ENCODE data around the gene TCF4. TPM values are rescaled to one million over a fixed set of nuclear protein-coding genes. Genes with fewer than 3 reads are reported as not detected.

TCF4 gene
- total RNA-seq, 1 experiment from 2014 or later, result 0.42 TPM

DNA sequence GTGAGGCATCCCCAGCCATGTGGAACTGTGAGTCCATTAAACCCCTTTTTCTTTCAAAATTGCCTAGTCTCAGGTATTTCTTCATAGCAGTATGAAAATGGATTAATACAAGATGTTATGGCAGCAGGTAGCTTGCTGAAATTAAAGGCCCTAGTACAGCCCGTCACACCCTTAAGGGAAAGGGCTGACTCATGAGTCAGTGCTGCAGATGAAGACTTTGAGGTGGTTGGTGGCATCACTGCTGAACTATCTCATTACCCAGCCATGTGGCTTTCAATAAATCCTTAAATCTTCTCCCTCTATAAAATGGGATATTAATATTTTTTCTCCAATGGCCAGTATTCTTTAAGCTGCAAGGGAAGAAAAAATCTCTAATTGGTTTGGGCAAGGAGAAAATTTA is 402.6 kb downstream of the TCF4 start:
- H3K4me3 ChIP-seq (replicated peaks in 1 of 2; ENCODE audit: low read depth in 1 of 2, low read length in 2 of 2), result no peak overlapping the region
- DNase-seq (ENCODE audit: low read depth, low spot score) (no peak), ATAC-seq (no peak)
- no TSS peak for BruUV-seq (replicated peaks)
- no peaks in the 10 kb centered on the region for H3K79me2 ChIP-seq (ENCODE audit: insufficient read depth, low read length)
- no peaks in the 10 kb centered on the region for H3K4me1 ChIP-seq (ENCODE audit: control insufficient read depth in 1 of 2, insufficient read depth in 2 of 2, low read length in 2 of 2)
- ChIA-PET RAD21 (ENCODE audit: low non-redundant PET in 1 of 2, low total read pairs in 2 of 2, uncharacterized antibody in 2 of 2, unreplicated experiment in 2 of 2) (no interaction called here), POLR2A (no interaction called here), CTCF (no interaction called here)
- H3K27me3 ChIP-seq (ENCODE audit: insufficient read depth, low read length), result peaks cover 19% of the 10 kb centered on the region; the same call in 1 of the 2 replicates
- intact Hi-C loops (cut with micrococcal nuclease), result no loop called here
- no peak overlapping the region for H2AFZ ChIP-seq (ENCODE audit: low read depth, low read length, poor library complexity, severe bottlenecking)
- H3K36me3 ChIP-seq (ENCODE audit: control insufficient read depth in 1 of 2, insufficient read depth in 2 of 2, low read length in 2 of 2), result no peaks in the 10 kb centered on the region
- no peak overlapping the region for H3K4me2 ChIP-seq (ENCODE audit: low read length)
- H3K27ac ChIP-seq (ENCODE audit: low read depth, low read length), result no peak overlapping the region
- TF ChIP-seq JUND (IDR thresholded peaks at IDR 0.05) (no peak), ELF1 (IDR thresholded peaks at IDR 0.05; ENCODE audit: borderline replicate concordance, low read depth) (no peak), SP1 (IDR thresholded peaks at IDR 0.05; ENCODE audit: low read depth) (no peak), ZFX (IDR thresholded peaks at IDR 0.05) (no peak), SRF (IDR thresholded peaks at IDR 0.05; ENCODE audit: low read depth) (no peak), EZH2phosphoT487 (IDR thresholded peaks at IDR 0.05; ENCODE audit: borderline replicate concordance) (no peak), YY1 (IDR thresholded peaks at IDR 0.05; ENCODE audit: extremely low read depth, insufficient replicate concordance, low read depth, low read length) (no peak), EGR1 (IDR thresholded peaks at IDR 0.05; ENCODE audit: low read depth) (no peak), FOSL1 (IDR thresholded peaks at IDR 0.05; ENCODE audit: low read depth) (no peak), CBX3 (IDR thresholded peaks at IDR 0.05; ENCODE audit: low read depth) (no peak), EZH2 (IDR thresholded peaks at IDR 0.05) (no peak)
- TF ChIP-seq, protein P1, sequence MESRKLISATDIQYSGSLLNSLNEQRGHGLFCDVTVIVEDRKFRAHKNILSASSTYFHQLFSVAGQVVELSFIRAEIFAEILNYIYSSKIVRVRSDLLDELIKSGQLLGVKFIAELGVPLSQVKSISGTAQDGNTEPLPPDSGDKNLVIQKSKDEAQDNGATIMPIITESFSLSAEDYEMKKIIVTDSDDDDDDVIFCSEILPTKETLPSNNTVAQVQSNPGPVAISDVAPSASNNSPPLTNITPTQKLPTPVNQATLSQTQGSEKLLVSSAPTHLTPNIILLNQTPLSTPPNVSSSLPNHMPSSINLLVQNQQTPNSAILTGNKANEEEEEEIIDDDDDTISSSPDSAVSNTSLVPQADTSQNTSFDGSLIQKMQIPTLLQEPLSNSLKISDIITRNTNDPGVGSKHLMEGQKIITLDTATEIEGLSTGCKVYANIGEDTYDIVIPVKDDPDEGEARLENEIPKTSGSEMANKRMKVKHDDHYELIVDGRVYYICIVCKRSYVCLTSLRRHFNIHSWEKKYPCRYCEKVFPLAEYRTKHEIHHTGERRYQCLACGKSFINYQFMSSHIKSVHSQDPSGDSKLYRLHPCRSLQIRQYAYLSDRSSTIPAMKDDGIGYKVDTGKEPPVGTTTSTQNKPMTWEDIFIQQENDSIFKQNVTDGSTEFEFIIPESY (IDR thresholded peaks at IDR 0.05; ENCODE audit: extremely low read depth, insufficient replicate concordance, low read length), result no peak
- TF ChIP-seq, protein P2, sequence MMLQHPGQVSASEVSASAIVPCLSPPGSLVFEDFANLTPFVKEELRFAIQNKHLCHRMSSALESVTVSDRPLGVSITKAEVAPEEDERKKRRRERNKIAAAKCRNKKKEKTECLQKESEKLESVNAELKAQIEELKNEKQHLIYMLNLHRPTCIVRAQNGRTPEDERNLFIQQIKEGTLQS (IDR thresholded peaks at IDR 0.05), result no peak
- TF ChIP-seq, protein P3, sequence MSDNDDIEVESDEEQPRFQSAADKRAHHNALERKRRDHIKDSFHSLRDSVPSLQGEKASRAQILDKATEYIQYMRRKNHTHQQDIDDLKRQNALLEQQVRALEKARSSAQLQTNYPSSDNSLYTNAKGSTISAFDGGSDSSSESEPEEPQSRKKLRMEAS (IDR thresholded peaks at IDR 0.05), result no peak
- H3K9me2 ChIP-seq (ENCODE audit: insufficient read depth), result no peaks in the 10 kb centered on the region
- no peak overlapping the region for H3K9ac ChIP-seq (ENCODE audit: low read length)
- H3K9me3 ChIP-seq (ENCODE audit: control insufficient read depth in 1 of 2, insufficient read depth in 1 of 2, low read depth in 1 of 2, low read length in 2 of 2), result no peaks in the 10 kb centered on the region
- no peaks in the 10 kb centered on the region for H4K20me1 ChIP-seq (ENCODE audit: insufficient read depth)
